ENCODE measurements around the gene USH1G.

USH1G gene

GRCh38 chr17:74903671-74904070, 19.4 kb downstream of the USH1G start:
- DNase-seq (ENCODE audit: low read depth): no peak

- DNase-seq (ENCODE audit: low read depth): no peak
Observed at GRCh38 chr17:74903034-74903433, 20.0 kb downstream of the USH1G start.

- no peak for DNase-seq (ENCODE audit: low read depth)
Observed at GRCh38 chr17:74901353-74902135, 21.5 kb downstream of the USH1G start.

GRCh38 chr17:74900208-74900607, 22.8 kb downstream of the USH1G start:
- DNase-seq (ENCODE audit: low read depth): no peak

GRCh38 chr17:74898376-74898946, 24.6 kb downstream of the USH1G start:
- DNase-seq (ENCODE audit: low read depth): no peak

- DNase-seq (ENCODE audit: low read depth): no peak
Observed at GRCh38 chr17:74893936-74894671, 29.0 kb downstream of the USH1G start.

GRCh38 chr17:74892974-74893911, 29.8 kb downstream of the USH1G start, which contains the start of gene FADS6:
Gene FADS6, minus strand, starts transcription at chr17:74893633. Its CDS starts 38 bp downstream, at chr17:74893595.
- DNase-seq (ENCODE audit: low read depth): no peak

- DNase-seq (ENCODE audit: low read depth): no peak
Observed at GRCh38 chr17:74892013-74892841, 30.8 kb downstream of the USH1G start.

GRCh38 chr17:74890554-74890953, 32.5 kb downstream of the USH1G start:
- no peak for DNase-seq (ENCODE audit: low read depth)

GRCh38 chr17:74888469-74888868, 34.6 kb downstream of the USH1G start:
- DNase-seq (ENCODE audit: low read depth): no peak

GRCh38 chr17:74883241-74883745, 39.8 kb downstream of the USH1G start:
- DNase-seq (ENCODE audit: low read depth): no peak

- no peak for DNase-seq (ENCODE audit: low read depth)
Observed at GRCh38 chr17:74882517-74883240, 40.4 kb downstream of the USH1G start.

- DNase-seq (ENCODE audit: low read depth): no peak
Observed at GRCh38 chr17:74881073-74881472, 42.0 kb downstream of the USH1G start.

- DNase-seq (ENCODE audit: low read depth): no peak
Observed at GRCh38 chr17:74879308-74879707, 43.7 kb downstream of the USH1G start.

- DNase-seq (ENCODE audit: low read depth): no peak
Observed at GRCh38 chr17:74878658-74879057, 44.4 kb downstream of the USH1G start.

- no peak for DNase-seq (ENCODE audit: low read depth)
Observed at GRCh38 chr17:74877592-74878548, 45.2 kb downstream of the USH1G start.

- no peak for DNase-seq (ENCODE audit: low read depth)
Observed at GRCh38 chr17:74875977-74876593, 47.0 kb downstream of the USH1G start.

All from non-pigmented ciliary epithelial cell (primary cell).